ENCODE measurements around the gene HRAS.
"Not testable (repeated sequence)": the region's sequence is repeated elsewhere in the genome, so short reads cannot be mapped to it uniquely, and the experiment has no call there.

HRAS gene

DNA sequence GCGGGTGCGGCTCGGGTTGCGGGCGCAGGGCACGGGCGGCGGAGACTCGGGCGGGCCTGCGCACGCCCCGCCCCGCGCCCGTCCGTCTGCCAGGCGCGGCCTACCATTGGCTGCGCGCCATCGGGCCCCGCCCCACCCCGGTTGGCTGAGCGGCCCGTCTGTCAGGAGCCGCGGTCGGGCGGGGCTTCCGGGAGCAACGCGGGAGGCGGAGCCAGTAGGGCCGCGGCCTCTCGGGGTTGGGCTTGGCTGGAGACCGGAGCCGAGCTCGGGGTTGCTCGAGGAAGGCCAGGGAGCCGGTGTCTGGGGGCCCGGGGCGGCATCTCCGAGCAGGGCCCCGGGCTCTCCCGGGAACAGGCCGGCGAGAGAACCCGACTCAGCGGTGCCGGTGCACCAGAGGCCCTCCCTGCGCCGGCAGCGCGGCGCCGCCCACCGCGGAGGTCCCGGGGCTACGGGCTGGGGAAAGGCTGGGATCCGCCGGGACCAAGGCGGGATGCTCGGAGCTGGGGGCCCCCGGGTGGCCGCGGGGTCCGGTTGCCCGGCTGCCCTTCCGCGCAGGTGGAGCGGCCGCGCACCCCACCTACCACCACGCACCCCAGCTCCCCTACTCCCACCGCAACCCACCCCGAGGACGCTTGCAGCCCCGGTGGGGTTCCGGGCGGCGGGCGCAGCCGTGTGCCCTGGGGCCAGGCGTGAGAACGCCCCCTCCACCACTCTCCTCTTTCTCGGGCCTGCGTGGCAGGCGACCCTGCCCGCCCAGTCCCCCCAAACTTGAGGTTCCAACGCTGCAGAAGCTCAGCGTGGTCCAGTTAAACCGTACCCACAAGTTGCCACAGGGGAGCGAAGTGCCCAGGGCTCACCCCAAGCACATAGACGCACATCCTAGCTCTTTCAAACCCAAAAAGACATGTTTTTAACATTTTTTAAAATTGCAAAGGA lies at the start of gene HRAS:
HRAS (minus strand) TSS at position 58 of the 936 bp plus-strand sequence.
- DNase-seq (ENCODE audit: low read depth in 2 of 2), result peak; percentile 86 to 93

DNA sequence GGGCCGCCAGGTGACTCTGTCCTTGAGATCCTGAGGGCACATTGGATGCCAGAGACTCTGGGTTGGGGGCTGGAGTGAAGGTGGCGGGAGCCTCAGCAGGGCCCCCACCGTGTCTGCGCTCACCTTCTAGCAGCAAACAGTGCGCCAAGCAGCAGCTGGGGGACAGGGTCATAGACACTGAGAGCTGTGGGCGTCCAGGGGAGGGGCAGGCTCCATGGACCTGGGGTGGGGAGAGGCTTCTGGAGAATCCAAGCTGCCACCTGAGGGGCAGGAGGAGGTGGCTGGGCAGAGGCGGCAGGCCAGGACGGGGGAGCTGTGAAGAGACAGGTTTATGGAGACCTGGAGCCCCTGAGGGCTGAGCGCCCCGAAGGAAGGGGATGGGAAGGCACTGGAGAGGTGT lies 48.9 kb upstream of the HRAS start:
- no peak for DNase-seq (ENCODE audit: low read depth in 2 of 2)

DNA sequence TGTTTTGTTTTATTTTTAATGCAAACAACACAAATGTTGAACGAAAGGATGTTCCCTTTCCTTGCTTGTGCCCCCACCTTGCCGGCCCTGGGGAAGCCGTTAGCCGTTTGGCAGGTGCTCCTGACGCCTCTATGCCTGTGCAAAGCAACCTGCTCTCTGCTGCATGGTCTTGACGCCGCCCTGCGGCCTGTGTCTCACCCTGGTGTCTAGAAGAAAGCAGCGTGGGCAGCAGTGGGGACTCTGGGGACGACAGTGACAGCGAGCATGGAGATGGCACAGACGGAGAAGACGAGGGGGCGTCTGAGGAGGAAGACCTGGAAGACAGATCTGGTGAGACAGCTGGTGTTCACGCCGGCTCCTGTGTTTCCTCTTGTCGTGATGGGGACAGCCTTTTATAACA lies 46.4 kb upstream of the HRAS start:
- no peak for DNase-seq (ENCODE audit: low read depth in 2 of 2)

DNA sequence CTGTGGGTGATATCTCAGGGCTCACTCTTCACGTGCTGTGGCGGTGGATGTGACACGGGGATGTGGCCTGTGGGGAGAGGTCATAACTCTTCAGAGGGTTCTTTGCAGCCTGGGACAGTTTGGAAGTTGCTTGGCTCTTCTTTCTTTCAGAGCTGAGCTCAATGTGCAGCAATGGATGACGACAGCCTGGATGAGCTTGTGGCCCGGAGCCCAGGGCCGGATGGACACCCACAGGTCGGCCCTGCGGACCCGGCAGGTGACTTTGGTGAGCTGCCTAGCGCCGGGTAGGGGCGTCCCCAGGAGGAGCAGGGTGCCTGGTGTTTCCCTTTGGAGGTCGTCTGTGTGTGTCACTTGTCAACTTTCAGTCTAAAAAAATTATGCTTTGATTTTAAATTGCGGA lies 46.0 kb upstream of the HRAS start:
- DNase-seq (ENCODE audit: low read depth in 2 of 2), result no peak

DNA sequence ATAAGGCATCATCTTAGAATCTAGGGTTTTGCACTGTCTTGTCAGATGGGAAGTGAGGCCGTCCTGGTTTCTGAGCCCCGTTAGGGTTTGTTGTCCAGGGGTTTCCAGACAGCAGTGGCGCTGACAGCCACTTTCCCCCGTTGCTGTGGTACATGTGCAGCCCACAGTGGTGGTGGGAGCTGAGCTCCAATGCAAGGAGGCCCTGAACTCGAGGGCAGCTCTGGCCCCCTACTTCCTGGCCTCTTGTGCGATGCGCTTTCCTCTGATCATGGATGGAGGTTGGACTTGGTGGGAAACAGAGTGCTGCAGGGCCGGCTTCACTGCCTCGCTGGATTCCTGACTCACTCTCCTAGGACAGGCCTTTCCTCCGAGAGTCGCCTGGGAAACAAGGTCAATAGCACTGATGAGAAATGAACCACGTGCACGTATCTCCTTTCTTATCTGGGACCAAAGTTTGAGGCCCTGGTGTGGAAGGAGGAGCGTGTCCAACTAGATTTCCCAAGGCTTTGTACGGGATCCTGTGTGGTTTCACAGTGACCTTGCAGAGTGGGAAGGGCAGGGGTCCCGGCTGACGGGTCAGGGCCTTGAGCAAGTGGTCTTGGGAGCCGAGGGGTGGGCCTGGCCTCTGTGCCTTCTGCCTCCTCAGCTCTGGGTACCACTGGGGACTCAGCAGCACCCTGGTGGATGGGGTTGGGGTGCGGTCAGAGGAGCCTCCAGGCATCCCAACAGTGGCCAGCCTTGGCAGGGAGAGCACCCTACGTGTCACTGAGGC lies 44.6 kb upstream of the HRAS start:
- no peak for DNase-seq (ENCODE audit: low read depth in 2 of 2)

DNA sequence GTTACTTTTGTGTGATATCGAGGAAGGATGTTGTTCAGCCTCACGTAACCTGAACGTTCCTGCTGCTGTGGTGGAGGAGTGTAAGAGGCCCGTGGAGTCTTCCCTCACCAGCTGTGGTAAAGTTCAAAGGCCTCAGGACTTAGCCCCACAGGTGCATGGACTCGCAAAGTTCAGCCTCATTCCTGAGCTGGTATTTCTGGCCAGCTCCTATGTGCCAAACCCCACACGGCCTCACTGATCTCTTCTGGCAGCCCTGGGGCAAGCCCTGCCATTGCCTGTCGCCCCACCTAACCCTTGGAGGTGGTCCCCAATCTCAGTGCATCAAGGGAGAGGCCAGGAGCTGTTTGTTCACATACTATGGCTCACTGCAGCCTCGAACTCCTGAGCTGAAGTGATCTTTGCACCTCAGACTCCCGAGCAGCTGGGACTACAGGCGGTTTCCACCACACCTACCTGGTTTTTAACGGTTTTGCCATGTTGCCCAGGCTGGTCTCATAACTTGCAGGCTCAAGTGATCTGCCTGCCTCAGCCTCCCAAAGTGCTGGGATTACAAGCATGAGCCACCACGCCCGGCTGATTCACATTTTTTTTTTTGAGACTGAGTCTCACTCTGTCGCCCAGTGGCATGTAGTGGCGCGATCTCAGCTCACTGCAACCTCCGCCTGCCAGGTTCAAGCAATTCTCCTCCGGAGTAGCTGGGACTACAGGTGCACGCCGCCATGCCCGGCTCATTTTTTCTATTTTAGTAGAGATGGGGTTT lies 43.1 kb upstream of the HRAS start:
- DNase-seq (ENCODE audit: low read depth in 2 of 2), result no peak

DNA sequence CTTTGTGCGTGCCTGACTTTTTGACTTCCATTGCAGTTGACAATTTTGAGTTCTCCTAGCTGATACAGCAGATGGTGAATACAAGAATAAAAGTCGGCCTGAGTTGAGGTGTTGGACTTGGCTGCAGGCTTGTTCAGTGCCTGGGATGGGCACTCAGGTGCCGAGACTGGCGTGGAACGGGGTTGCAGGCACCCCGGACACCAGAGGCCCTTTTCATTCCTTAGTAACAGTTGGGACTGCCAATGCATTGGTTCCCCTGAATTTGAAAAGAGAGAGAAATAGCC lies 42.2 kb upstream of the HRAS start:
- no peak for DNase-seq (ENCODE audit: low read depth in 2 of 2)

DNA sequence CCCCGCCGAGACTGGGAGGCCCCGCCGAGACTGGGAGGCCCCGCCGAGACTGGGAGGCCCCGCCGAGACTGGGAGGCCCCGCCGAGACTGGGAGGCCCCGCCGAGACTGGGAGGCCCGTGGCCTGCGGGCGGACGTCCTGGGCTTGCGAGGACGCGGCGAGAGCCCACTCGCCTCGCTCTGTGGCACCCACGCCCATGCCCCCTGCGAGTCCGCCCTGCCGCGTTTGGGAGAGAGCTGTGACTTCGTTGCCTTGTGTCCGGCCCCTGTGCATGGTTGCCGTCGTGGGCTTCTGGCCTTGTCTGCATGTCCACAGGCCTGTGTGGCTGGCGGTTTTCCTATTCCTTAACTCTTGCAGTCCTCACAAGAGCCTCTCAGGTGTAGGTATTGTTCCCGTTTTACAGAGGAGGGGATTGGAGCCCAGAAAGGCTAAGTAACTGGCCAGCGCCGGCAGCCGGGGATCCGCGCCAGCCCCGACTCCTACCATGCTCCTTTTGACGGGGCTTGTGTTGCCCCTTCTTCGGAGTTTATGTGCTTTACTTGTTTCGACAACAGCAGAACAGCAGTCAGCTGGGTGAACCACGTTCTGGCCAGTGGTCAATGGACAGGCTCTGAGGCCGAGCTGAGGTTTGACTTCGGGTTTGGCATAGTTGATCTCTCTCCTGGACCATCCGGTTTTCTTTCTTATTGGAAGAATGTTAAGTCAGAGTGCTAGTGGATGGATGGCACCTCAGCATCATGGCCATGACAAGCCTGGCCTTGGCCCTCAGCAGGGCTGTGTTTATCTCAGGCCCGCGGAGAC lies 41.6 kb upstream of the HRAS start:
- no peak for DNase-seq (ENCODE audit: low read depth in 2 of 2)

DNA sequence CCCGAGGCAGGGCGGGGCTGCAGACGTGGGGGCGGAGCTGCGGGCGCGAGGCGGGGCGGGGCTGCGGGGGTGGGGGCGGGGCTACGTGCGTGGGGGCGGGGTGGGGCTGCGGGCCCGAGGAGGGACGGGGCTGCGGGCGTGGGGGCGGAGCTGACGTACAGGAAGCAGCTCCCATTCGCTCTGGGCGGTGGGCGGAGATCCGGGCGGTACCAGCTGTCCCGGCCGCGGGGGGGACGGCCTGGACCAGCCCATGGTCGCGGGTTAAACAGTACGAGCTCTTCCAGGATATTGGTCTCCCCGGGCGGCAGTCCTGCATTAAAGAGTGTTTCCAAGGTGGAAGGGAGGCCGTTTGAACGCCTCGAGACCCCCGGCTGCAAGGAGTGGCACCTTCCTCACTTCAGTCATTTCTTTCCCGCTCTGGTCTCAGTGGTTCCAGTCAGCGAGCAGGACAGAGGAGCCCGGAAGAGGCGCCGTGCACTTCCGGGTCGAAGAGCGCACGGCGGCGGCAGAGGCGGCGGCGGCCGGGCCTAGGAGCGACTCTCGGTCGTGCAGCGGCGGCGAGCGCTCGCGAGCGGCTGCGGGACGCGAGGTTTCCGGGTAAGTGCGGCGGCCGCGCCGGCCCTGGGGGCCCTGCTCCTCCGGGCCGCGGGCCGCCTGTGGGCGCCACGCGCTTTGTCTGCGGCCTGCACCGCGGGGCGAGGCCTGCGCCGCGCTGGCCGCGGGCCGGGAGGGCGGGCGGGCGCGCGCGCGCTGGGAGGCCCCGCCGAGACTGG lies 40.8 kb upstream of the HRAS start, which contains the start of gene PHRF1:
PHRF1 (plus strand) TSS at position 475 of the 773 bp plus-strand sequence. CDS start 5,043 bp downstream, outside the sequence.
- DNase-seq (ENCODE audit: low read depth in 2 of 2), result peak; percentile 92 to 97

DNA sequence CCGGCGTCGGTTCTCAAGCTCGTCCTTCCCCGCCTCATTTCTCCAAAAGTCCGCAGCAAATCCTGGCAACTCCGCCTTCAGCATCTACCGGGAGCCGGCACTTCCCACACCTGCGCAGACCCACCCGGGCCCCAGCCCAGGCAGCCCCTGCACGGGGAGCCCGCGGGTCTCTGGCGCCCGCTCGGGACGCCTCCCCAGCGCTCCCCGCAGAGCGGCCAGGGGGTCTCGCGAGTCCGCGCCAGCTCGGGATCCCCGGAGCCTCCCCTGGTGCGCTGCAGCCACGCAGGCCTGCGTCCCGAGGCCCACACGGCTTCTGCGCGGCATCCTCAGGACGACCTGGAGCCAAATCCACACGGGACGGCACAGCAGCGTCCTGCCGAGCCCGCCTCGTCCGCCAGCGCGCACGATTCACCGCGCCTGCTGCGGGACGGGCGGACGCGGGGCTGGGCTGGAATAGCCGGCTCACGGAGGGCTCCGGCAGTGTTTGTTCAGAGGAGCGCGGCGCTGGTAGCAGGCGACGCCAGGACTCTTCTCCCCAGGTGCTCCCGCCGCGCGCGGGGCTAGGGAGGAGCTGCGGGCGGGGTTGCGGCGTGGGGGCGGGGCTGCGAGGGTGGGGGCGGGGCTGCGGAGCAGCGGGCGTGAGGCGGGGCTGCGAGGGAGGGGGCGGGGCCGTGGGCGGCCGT lies 40.1 kb upstream of the HRAS start:
- no peak for DNase-seq (ENCODE audit: low read depth in 2 of 2)

DNA sequence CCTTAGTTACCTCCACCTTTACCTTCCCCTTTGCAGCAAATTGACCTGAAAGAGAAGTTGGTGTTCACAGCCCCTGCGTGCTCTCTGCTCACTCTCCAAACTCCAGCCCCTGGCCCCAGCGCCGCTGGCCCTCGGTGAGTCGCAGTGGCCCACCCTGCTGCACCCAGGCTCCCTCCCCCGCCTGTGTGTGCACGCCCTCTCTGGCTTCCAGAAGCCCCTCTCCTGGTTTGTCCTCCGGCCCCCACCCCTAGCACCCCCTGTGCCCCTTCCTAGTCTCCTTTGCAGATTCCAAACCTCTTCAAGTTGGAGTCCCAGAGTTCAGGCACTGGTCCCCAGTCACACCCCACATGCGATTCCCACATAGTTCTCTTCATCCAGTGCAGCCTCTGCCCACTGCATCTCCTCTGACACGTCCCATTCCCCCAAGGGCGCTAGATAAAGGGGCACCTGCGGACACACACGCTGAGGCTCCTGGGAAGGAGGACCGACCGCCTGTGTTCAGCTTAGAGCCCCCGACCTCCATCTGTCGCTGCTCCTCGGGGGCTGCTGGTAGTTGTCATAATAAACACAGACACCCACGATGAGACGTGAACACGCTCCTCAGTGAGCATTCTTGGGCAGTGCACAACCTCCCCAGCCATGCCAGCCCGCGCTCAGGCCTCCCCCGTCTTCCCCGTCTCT lies 39.4 kb upstream of the HRAS start:
- no peak for DNase-seq (ENCODE audit: low read depth in 2 of 2)

DNA sequence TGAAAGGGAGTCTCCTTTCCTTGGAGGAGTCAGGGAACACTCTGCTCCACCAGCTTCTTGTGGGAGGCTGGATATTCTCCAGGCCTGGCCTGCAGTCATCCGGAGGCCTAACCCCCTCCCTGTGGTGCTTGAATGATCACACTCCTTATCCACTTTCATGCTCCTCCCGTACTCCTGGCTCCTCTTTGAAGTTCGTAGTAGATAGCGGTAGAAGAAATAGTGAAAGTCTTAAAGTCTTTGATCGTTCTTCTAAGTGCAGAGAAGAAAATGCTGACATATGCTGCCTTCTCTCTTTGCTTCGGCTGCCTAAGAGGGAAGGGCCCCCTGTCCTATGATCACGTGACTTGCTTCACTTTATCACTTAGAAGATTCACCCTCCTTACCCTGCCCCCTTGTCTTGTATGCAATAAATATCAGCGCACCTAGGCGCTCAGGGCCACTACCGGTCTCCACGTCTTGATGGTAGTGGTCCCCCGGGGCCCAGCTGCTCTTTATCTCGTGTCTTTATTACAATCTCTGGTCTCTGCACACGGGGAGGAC lies 38.7 kb upstream of the HRAS start:
- not testable (repeated sequence) for DNase-seq (ENCODE audit: low read depth in 2 of 2)

DNA sequence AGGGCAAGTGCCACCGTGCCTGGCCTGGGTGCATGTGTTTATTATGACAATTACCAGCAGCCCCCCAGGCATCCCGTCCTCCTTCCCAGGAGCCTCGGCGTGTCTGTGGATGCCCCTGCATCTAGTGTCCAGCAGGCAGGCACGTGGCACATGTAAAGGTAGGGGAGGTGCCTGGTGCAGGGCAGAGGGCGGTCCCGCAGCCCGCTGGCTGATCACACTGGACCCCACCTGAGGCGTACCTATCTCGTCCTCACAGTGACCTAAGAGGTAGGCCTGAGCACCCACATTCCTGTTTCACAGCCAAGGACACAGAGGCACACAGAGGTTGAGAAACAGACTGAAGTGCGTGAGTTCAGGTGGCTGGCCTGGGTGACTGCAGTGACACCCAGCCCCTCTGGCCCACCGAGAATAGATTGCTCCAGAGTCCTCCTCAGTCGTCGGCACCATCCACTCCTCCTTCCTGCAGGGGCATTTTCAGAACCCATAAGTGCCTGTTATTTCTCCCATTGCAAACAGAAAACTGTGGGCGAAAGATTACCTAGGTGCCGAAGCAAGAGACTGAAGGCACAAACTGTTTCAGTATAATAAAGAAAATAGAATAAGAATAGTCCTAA lies 37.9 kb upstream of the HRAS start:
- no peak for DNase-seq (ENCODE audit: low read depth in 2 of 2)

DNA sequence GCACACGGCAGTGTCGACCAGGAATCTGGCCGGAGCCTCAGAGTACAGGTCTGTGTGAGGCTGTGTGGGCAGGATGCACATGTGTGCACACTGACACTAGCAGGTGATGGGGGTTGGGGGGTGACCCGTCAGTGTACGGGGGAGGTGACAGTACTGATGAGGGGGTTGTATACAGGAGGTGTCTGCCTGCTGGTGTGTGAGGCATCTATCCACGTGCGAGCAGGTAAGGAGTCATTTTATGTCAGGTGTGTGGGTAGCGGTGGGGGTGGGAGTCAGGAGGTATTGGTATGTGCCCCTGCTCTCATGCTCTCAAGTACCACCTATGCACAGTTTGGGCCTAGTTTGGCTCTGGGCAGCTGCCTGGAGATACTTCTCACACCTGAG lies 36.4 kb upstream of the HRAS start:
- DNase-seq (ENCODE audit: low read depth in 2 of 2), result no peak

DNA sequence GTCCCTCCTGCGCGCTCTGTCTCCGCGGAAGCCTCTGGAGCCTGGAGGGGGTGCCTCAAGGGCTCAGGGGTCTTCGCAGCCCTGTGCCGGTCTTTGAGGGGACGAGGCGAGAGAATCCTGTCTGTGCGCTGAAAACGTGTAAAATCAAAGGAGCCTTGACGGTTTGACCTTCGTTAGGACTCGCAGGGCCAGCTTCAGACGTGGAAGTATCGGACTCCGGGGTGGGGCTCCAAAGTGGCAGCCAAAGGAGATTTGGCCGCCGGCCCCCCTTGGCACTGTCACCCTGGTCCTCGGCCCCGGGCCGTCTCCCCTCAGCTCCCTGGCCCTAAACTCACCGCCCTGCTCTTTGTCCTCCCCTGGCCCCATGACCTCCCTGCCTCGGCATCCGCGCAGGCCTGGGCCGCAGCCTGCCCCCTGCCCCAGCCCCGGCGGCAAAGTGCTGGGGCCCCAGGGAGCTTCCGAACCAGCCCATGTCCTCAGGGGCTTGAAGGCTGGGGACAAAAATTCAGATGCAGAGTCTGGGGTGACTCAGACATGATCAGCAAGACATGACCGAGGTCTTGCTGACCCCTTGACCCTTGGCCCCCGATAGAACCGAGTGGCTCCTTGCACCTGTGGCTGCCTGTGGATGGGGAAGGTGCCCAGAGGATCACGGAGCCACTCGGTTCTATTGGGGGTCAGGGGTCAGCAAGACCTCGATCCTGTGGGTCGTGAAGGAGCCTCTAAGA lies 33.9 kb upstream of the HRAS start:
- DNase-seq (ENCODE audit: low read depth in 2 of 2), result no peak

DNA sequence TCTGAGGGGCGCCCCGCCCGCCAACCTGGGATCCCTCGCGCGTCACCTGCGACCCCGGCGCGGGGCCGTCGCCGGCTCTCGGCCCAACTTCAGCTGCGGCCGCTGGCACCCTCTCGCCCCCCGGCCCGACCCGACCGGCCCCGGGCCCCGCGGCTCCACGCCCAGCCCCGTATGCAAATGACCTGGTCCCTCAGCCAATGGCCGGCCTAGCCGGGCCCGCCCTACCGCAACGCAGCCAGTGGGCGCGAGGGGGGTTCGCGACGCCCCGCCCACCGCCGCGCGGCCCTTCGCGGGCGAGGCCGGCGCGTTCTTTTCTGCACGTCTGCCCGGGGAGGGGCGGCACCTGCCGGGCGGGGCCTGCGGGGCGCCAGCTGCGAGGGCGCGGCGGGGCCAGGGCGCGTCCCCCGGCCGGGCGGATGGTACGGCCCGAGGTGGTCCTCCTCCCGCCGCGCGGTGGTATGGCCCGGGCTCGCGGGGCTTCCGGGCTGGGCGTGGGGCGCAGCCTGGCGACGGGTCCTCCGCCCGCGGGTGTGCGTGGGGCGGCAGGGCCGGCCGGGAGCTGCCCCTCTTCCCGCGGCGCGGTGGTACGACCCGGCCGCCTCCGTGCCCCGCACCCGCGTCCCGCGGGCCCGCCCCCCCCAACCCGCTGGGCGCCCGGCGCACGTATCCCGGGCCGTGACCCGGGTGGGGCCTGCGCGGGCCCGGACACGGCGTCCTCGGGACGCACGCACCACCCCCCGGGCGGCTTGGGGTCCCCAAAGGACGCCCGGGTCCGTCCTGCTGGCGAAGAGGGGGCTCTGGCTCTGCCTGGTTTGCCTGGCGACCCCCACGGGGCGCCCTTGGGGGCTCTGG lies 33.2 kb upstream of the HRAS start:
- DNase-seq (ENCODE audit: low read depth in 2 of 2), result peak; percentile 70 to 89

DNA sequence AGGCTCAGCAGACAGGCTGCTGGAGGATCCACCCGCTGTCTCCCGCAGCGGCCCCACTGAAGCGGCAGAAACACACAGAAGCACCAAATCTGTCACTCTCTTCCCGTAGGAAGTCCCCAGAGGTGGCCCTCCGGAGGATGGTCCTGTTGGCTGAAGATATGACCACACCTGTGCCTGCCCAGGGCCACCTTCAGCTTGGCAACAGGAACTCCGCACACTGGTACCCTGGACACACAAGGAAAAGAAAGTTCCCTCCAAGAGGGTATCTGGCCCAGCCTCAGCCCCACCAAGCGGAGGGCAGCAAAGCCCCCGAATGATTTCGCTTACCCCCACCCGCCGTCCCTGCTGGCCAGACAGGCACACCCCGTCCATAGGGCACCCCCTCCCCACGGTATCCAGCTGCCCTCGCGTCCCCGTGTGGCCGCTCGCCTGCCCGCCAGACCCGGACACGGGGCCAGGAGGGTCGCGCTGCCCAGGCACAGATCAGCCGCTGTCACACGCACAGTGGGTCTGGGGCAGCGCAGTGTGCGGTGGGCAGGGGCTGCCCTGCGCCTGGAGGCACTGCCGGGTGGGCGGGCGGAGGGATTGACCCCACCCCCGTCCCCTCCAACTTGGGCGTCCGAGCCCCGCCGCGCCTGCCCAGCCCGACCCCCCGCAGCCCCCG lies 32.4 kb upstream of the HRAS start:
- no peak for DNase-seq (ENCODE audit: low read depth in 2 of 2)
